ENCODE measurements around the gene CACNG4.

Gene CACNG4

DNA sequence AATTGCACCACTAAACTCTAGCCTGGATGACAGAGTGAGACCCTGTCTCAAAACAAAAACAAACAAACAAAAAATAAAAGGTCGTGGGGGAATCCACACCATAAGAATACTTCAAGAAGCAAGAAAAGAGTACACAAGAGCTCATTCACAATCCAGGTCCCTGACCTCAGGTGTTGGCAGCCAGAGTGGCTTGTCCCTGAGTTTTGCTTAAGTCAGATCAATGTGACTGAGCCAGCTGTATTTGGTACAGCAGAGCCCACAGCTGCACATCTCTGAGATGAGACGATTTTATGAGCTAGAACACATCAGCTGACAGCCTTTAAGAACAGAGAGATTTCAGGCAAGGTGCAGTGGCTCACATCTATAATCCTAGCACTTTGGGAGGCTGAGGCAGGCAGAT, 102.2 kb downstream of the CACNG4 start:
- DNase-seq, result no peak

DNA sequence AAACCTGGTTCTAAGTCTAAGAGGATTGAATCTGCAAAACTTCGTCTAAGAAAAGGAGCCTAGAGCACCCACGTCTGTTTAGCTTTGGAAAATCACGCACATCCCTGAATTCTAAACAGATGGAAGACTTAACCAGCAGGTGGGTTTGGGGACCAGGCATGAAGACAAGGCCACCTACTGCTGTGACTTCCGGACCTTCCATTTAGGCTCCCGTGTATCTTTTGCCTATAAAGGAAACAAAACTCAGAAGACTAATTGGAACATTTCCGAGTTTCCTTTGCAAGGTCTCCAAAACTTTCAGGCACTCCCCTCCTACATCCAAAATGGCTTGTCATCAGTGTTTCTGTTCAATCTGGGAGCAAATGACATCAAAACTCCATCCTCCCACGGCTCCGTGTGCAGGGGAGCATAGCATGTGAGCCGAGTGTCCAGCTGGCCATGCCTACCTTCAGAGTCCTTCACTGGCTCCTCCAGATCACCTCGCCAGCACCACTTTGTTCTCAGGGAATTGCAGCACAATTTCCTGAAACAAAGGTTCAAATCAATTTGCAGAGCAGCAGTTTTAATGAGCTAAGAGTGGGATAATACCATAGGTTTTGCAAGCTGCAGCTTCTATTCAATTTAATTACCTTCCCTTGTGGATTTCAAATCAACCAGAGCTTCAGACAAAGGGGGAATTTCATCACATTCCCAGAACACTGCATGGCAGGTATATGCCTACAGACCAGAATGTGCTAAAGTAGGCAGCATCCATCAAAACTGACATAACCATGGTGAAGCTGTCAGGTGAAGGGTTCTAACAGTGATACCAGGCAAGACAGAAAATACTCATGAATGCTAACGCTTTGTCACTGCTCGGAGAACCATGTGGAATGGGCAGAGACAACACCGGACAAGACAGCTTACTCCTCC, 103.3 kb downstream of the CACNG4 start:
- no peak for DNase-seq

- no peak for DNase-seq
Measured at GRCh38 chr17:67068999-67069398, 104.5 kb downstream of the CACNG4 start.

GRCh38 chr17:67069603-67070136, 105.2 kb downstream of the CACNG4 start:
- no peak for DNase-seq

DNA sequence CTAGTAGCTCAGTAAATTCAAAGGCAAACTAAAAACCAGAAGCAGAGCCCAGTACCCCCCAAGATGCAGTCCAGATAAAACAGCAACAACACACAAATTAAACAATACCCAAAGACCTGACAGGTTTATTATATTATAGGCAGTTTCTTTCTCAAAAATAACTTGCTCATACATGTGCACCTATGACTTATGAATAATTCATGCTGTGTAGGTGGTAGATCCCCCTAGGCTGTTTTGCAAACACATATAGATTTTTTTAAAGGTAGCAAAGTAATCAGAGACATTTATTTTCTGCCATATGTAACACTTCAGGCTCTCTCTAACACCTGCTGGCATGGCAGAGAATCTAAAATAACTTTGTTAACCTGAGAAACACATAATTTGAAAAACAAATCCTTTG, 107.1 kb downstream of the CACNG4 start:
- DNase-seq, result no peak

GRCh38 chr17:67072885-67073284, 108.4 kb downstream of the CACNG4 start:
- no peak for DNase-seq

GRCh38 chr17:67074781-67075180, 110.3 kb downstream of the CACNG4 start:
- DNase-seq, result no peak

DNA sequence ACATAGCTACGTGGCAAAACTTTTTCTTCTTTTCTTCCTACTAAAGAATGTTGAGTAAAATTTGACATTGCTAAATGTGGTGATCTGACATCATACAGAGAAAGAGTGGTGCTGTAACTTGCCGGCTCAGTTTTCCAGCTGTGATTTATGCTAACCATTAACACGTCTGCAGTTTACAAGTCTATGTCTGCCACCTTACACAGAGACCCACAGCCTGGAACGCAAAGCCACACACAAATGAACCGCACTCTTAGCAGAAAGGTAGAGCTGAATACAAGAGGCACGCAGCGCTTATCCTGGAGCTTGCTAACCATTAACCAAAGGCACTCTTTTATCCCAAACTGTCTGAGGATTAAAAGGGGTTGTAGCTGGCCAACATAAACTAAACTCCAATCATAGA, 111.8 kb downstream of the CACNG4 start:
- no peak for DNase-seq

- DNase-seq, result no peak
Measured at GRCh38 chr17:67078292-67078691, 113.8 kb downstream of the CACNG4 start.

- no peak for DNase-seq
Measured at GRCh38 chr17:67079491-67079890, 115.0 kb downstream of the CACNG4 start.

- no peak for DNase-seq
Measured at GRCh38 chr17:67080804-67081203, 116.3 kb downstream of the CACNG4 start.

GRCh38 chr17:67082107-67082506, 117.6 kb downstream of the CACNG4 start:
- no peak for DNase-seq
